Activated naive CD8-positive, alpha-beta T cell (primary cell): ENCODE results near the gene CACNA2D1.

Experiments
- H3K27ac Mint-ChIP-seq: one replicate; pipeline ENCODE4 v1.8.0; 2021; ENCODE audit warnings: mixed read lengths
- H3K27me3 Mint-ChIP-seq: one replicate; pipeline ENCODE4 v1.8.0; 2021; ENCODE audit warnings: mixed read lengths
- H3K36me3 Mint-ChIP-seq: one replicate; pipeline ENCODE4 v1.8.0; 2021; ENCODE audit warnings: mixed read lengths
- H3K4me1 Mint-ChIP-seq: one replicate; pipeline ENCODE4 v1.8.0; 2021; ENCODE audit warnings: low read depth, mixed read lengths
- H3K4me3 Mint-ChIP-seq: one replicate; pipeline ENCODE4 v1.8.0; 2021; ENCODE audit warnings: mild to moderate bottlenecking, mixed read lengths
- H3K9me3 Mint-ChIP-seq: one replicate; pipeline ENCODE4 v1.8.0; 2021; ENCODE audit warnings: low read depth, mixed read lengths

CACNA2D1 gene

DNA sequence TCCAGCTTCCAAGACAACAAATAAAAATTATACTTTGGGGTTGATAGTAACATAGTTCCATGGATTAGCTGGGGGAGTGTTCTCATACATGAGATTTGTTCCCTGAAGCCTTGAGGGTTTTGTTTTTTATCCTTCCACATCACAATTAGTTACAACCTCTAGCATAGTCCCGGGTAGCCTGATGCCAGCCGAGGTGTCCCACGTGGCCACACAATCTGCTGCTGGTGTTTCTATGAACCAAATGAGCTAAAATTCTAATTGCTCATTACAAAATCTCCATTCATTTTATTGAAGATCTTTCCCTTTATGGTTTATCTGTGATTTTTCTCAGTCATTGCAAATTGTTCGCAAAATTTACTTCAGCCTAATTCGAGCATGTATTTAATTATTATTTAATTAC lies 84.7 kb downstream of the CACNA2D1 start:
- no peaks in the 10 kb centered on the region for H3K36me3 Mint-ChIP-seq
- H3K27ac Mint-ChIP-seq = no peak overlapping the region
- H3K4me1 Mint-ChIP-seq = no peaks in the 10 kb centered on the region
- H3K9me3 Mint-ChIP-seq = no peaks in the 10 kb centered on the region
- H3K27me3 Mint-ChIP-seq = no peaks in the 10 kb centered on the region
- H3K4me3 Mint-ChIP-seq = no peak overlapping the region

DNA sequence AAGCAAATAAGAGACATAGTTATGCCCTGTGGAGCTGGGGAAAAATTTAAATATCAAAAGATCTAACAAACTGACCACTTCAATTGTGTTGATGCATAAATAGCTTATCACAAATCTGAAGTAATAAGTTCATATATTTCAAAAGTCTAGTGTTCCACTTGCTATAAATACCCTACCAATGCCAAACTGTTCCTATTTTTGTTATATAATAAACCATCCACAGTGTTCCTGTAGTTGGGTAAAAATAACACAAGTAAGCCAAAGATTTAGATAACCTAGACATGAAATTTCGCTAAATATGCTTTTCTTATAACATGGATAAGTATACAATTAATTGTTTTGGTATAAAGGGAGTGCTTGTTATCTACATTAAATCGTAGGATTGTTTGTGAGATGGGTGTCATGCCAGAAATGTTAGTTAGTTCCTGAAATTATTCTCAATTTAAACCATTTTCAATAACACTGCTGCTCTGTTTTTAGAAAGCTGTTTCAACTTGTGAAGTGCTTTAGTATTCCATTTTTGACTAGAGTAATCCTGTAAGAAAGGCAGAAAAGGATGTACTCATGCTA lies 85.5 kb downstream of the CACNA2D1 start:
- Mint-ChIP-seq H3K27ac (no peak overlapping the region), H3K4me1 (no peaks in the 10 kb centered on the region)

DNA sequence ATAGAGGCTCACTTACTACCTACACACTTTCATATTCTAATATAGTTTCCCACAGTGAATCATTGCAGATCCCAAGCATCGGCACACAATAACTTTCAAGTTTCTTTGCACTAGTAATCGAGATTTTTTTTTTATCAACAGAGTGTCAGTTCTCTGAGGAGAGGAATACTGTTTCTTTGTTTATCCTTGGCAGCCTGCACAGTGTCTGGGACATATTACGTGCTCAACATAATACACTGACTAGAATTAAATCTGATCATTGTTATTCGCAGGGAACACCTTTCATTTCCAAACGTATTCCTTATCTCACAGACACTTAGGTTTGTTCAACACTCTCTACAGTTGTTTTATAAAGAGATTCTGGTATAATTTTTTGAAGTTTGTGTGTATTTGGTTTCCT lies 95.3 kb downstream of the CACNA2D1 start:
- Mint-ChIP-seq H3K4me1 (no peaks in the 10 kb centered on the region), H3K9me3 (no peaks in the 10 kb centered on the region), H3K4me3 (no peak overlapping the region), H3K27me3 (no peaks in the 10 kb centered on the region), H3K27ac (no peak overlapping the region), H3K36me3 (no peaks in the 10 kb centered on the region)

More for the DNA sequence above, 85.5 kb downstream of the CACNA2D1 start:
- H3K36me3 Mint-ChIP-seq = no peaks in the 10 kb centered on the region
- no peak overlapping the region for H3K4me3 Mint-ChIP-seq
- H3K27me3 Mint-ChIP-seq = no peaks in the 10 kb centered on the region
- no peaks in the 10 kb centered on the region for H3K9me3 Mint-ChIP-seq

DNA sequence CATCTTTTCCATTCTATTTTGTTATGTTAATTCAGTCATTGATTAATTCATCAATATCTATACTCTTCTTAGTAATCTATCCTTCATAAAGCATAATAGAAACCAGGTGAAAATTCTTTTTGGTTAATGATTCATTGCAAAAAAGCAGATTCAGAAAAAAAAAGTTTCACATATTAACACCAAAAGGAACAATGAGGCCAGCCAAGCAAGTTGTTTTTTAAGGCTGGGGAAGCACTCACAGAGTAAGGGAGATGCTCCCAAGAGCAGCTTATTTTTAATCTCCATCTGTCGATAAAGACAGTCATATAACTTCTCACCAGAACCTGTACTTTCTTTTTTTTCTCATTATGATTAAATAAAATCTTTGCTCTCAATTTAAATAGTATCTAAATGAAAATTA lies 95.8 kb downstream of the CACNA2D1 start:
- H3K27ac Mint-ChIP-seq = no peak overlapping the region

DNA sequence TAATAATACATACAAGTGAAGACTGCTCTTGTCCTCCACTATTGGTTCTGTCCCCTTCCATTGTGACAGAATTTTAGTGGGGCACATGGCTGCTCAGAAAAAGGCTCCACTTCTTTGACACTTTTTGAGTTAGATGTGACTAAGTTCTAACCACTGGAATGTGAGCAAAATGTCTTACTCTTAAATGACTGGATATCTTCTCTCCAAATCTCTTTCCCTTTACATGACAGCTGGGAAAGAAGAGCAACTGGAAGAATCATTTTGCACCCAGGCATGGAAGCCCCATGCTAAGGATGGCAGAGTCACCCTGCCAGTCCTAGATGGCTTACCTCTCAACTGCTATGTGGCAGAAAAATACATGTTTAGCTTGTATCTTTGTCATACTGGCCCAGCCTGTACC lies 97.7 kb downstream of the CACNA2D1 start:
- H3K9me3 Mint-ChIP-seq = no peaks in the 10 kb centered on the region
- H3K27me3 Mint-ChIP-seq = no peaks in the 10 kb centered on the region
- no peak overlapping the region for H3K27ac Mint-ChIP-seq
- H3K36me3 Mint-ChIP-seq = no peaks in the 10 kb centered on the region
- H3K4me3 Mint-ChIP-seq = no peak overlapping the region
- H3K4me1 Mint-ChIP-seq = no peaks in the 10 kb centered on the region

More for the DNA sequence above, 95.8 kb downstream of the CACNA2D1 start:
- no peaks in the 10 kb centered on the region for H3K9me3 Mint-ChIP-seq
- no peaks in the 10 kb centered on the region for H3K27me3 Mint-ChIP-seq
- H3K4me3 Mint-ChIP-seq = no peak overlapping the region
- no peaks in the 10 kb centered on the region for H3K36me3 Mint-ChIP-seq
- H3K4me1 Mint-ChIP-seq = no peaks in the 10 kb centered on the region

DNA sequence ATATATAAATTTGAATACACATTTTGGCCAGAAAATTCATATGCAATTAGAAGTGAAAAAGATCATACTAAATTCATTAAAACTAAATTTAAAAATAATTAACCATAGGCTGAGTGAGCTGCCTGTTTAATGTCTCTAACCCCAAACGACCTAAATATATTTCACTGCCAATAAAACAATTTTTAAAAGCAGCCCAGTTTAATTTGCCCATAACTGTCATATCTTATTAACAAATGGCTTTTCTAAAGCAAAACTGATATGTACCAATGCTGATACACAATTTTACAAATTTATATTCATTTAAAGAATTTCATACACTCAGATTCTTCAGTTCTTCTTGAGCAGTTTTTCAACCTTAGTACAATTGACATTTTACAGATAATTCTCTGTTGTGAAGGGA lies 99.9 kb downstream of the CACNA2D1 start:
- H3K27ac Mint-ChIP-seq = no peak overlapping the region
- H3K27me3 Mint-ChIP-seq = no peaks in the 10 kb centered on the region
- no peaks in the 10 kb centered on the region for H3K4me1 Mint-ChIP-seq
- H3K36me3 Mint-ChIP-seq = no peaks in the 10 kb centered on the region
- H3K9me3 Mint-ChIP-seq = peaks cover 7% of the 10 kb centered on the region
- H3K4me3 Mint-ChIP-seq = no peak overlapping the region

DNA sequence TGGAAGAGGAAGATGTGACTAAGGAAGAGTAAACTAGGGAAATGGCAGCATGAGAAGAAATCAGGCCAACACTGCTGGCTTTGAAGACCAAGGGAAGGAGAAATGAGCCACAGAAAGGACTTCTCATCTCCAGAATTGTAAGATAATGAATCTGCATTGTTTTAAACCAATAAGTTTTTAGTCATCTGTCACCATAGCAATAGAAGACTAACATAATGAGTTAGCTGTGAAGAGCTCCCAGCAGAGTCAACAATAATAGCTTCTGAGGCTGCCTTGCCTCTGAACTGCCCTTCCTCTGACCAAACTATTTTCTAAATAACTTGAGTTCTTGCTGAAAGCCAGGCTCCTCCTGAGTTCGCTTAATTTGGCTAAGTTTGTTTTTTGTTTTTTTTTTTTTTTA lies 103.6 kb downstream of the CACNA2D1 start:
- H3K9me3 Mint-ChIP-seq = peaks cover 7% of the 10 kb centered on the region
- H3K36me3 Mint-ChIP-seq = no peaks in the 10 kb centered on the region
- H3K4me1 Mint-ChIP-seq = no peaks in the 10 kb centered on the region
- H3K27ac Mint-ChIP-seq = no peak overlapping the region
- H3K4me3 Mint-ChIP-seq = no peak overlapping the region
- no peaks in the 10 kb centered on the region for H3K27me3 Mint-ChIP-seq

DNA sequence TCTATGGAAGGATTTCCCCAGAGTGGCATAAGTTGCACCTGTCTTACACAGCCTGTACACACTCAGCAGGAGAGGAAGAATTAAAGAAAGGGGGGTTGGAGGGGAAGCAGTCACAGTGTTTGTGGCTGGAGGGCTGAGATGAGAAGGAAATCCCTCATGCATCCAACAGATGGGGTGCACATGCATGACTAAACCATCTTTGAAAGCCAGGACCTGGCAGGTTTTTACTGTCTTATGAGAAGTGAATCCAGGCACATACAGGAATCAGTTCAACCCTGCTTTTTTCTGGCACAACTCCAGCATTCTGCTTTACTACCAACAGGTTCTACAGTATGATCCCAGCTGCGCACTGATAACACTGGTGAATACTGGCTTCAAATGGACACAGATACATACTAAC lies 107.7 kb downstream of the CACNA2D1 start:
- Mint-ChIP-seq H3K9me3 (peaks cover 7% of the 10 kb centered on the region), H3K27me3 (no peaks in the 10 kb centered on the region), H3K4me3 (no peak overlapping the region), H3K36me3 (no peaks in the 10 kb centered on the region), H3K4me1 (no peaks in the 10 kb centered on the region), H3K27ac (no peak overlapping the region)

DNA sequence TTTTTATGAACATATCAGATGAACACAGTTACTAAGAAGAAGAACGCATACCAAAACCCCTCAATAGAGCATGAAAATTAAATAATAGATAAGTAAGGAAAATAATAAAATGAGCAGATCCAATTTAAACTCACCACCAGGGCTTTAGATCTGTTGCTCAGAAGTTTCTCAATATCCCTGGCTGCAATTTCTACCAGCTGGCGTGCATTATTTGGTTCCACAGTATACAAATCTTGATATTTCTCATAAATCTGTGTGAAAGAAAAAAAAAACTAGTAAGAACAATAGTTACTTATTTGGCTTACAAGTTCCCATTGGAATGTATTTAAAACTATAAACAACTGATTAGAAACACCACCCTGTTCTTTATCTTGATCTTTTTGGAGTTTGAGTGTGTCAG lies 108.6 kb downstream of the CACNA2D1 start:
- Mint-ChIP-seq H3K4me3 (no peak overlapping the region), H3K27ac (no peak overlapping the region), H3K9me3 (peaks cover 7% of the 10 kb centered on the region), H3K27me3 (no peaks in the 10 kb centered on the region), H3K36me3 (no peaks in the 10 kb centered on the region), H3K4me1 (no peaks in the 10 kb centered on the region)

DNA sequence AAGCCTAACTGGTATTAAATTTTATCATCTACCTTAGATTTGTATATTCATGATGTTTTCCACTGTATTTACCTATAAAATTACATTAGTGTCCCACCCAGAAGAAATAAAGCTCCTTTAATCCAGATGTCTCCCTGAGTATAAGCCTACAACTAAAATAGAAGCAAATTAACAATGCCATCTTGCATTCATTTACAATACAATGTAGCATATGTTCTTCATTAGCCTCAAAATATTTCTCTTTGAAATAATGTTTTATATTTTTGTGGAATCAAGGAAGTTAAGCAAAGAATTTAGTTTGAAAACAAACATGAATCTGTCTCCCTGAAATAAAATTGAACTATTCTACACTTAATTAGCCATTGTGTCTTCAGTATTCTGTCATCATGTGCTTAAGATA lies 112.3 kb downstream of the CACNA2D1 start:
- Mint-ChIP-seq H3K9me3 (no peaks in the 10 kb centered on the region), H3K4me1 (no peaks in the 10 kb centered on the region), H3K27me3 (no peaks in the 10 kb centered on the region), H3K27ac (no peak overlapping the region), H3K4me3 (no peak overlapping the region), H3K36me3 (no peaks in the 10 kb centered on the region)

DNA sequence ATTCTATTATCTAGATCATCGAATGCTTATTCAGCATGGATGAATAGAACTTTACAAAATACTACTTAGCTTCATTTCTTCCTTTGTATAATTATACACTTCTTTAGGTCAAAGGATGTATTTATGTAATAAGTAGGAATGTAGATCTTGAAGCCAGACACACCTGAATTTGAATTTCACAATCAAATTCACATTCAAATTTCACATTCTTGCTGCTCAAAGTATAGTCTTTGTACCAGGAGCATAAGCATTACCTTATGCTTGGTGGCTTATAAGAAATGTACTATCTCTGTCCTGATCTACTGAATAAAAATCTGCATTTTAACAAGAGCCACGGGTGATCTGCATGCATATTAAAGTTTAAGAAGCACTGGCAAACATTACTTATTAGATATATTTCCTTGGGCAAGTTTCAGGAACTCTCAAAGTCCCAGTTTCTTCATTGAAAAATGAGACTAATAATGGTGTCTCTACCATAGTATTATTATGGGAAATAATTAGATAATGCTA lies 112.8 kb downstream of the CACNA2D1 start:
- H3K4me1 Mint-ChIP-seq = no peaks in the 10 kb centered on the region
- H3K4me3 Mint-ChIP-seq = no peak overlapping the region
- no peaks in the 10 kb centered on the region for H3K9me3 Mint-ChIP-seq
- no peak overlapping the region for H3K27ac Mint-ChIP-seq
- no peaks in the 10 kb centered on the region for H3K36me3 Mint-ChIP-seq
- no peaks in the 10 kb centered on the region for H3K27me3 Mint-ChIP-seq

DNA sequence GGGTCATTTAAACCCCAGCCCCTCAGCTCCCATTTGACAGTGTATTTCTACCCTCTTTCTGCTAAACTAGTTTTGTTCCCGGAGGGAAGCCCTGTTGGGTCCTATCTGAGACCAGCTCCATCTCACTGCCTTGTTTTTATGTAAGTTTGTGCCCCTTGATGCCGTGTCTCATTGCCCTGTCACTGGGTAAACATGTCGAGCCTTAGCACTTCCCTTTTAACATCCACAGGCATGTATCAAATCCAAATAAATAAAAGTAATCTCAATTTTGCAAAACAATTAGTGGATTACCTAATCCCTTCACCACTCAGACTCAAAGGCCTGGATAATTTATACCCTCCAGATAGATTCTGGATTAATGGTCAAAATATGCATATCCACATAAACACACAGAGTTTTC lies 115.7 kb downstream of the CACNA2D1 start:
- Mint-ChIP-seq H3K27me3 (no peaks in the 10 kb centered on the region), H3K9me3 (no peaks in the 10 kb centered on the region), H3K4me1 (no peaks in the 10 kb centered on the region), H3K4me3 (no peak overlapping the region), H3K27ac (no peak overlapping the region), H3K36me3 (no peaks in the 10 kb centered on the region)

DNA sequence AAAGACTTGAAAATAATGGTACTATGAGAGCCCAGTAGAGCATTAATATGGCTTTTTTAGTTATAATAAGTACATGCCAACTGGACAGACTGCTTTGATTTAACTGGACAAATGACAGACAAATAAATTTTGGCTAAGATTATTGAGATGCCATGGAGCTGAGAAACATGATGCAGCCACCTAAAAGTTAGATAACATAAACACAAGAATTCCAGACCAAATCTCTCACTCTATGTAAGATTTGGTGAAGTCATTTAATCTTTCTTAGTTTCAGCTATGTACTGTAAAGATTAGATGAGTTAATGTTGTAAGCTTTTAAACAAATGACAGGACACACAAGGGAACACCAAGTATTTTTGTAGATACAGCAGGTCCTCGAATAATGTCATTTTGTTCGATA lies 118.2 kb downstream of the CACNA2D1 start:
- H3K36me3 Mint-ChIP-seq = peaks cover 2% of the 10 kb centered on the region
- no peak overlapping the region for H3K4me3 Mint-ChIP-seq
- no peak overlapping the region for H3K27ac Mint-ChIP-seq
- H3K4me1 Mint-ChIP-seq = no peaks in the 10 kb centered on the region
- H3K27me3 Mint-ChIP-seq = peaks cover 3% of the 10 kb centered on the region
- peaks cover 4% of the 10 kb centered on the region for H3K9me3 Mint-ChIP-seq

DNA sequence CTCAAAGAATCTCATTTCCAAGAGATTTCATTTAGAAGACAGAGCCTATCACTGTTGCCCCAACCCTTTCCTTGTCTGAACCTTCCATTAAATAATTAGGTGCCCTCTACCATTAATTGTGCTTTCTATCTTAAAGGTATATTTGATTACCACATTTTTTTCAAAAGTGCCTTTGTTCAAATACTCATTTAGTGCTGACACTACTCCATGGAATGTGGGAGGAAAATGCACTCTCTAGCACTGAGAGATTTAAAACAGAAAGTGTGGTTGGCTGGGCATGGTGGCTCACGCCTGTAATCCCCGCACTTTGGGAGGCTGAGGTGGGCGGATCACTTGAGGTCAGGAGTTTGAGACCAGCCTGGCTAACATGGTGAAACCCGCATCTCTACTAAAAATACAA lies 119.8 kb downstream of the CACNA2D1 start:
- Mint-ChIP-seq H3K4me1 (no peaks in the 10 kb centered on the region), H3K36me3 (peaks cover 2% of the 10 kb centered on the region), H3K9me3 (peaks cover 4% of the 10 kb centered on the region), H3K4me3 (no peak overlapping the region), H3K27me3 (peaks cover 3% of the 10 kb centered on the region), H3K27ac (no peak overlapping the region)

DNA sequence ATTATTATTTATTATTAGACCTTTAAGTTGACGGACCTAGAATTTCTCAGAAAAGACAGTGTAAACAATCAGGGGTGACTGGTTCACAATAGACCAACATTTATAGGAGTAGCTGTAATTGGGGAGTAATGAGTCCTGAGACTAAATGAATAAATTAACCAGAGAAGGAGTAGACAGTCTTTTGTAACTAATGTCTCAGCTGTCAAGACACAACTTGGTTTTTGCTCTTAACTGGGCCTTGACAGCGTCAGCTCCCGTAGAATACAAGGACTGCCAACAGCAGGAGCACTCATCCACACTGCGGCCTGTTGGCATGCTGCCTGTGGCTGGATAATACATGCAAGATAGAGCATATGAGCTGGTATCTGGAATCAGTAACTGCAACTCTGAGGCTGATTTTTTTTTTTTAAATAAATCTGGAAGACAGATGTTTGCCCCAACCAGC lies 123.9 kb downstream of the CACNA2D1 start:
- Mint-ChIP-seq H3K27ac (no peak overlapping the region), H3K27me3 (peaks cover 3% of the 10 kb centered on the region), H3K4me1 (no peaks in the 10 kb centered on the region), H3K9me3 (peaks cover 4% of the 10 kb centered on the region), H3K4me3 (no peak overlapping the region), H3K36me3 (peaks cover 2% of the 10 kb centered on the region)

DNA sequence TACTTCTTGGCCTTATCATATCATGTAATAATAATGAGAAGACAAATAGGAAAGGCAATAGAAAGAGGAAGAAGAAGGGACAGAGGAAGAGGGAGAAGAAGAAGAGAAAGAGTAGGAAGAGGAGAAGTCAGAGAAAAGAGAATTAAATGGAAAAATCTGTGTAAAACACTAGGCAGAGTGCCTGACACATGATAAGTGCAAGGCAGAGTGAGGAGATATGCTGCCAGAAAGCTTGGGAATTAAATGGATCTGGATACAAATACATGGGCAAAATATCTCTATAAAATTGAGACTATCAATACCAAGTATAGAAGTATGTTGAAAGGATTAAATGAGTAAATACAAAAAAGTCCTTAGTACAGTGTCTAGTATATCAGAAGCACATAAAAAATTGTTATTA lies 124.8 kb downstream of the CACNA2D1 start:
- Mint-ChIP-seq H3K4me3 (no peak overlapping the region), H3K27me3 (peaks cover 3% of the 10 kb centered on the region), H3K4me1 (no peaks in the 10 kb centered on the region), H3K27ac (no peak overlapping the region), H3K9me3 (peaks cover 4% of the 10 kb centered on the region), H3K36me3 (peaks cover 2% of the 10 kb centered on the region)
